ENCODE measurements around the gene SLC1A7. TPM values are rescaled to one million over a fixed set of nuclear protein-coding genes. Genes with fewer than 3 reads are reported as not detected.

The SLC1A7 gene
- total RNA-seq, 4 donors from 2014 or later: 4.7 to 12.8 (median 9.4) TPM; not detected in 1

GRCh38 chr1:53063744-53064515, 78.5 kb downstream of the SLC1A7 start:
- Histone ChIP-seq H3K4me1 (peaks cover 0 to 21% (median 5%) of the 10 kb centered on the region in 4 donors), H3K27me3 (peaks cover 0 to 14% of the 10 kb centered on the region in 2 donors), H3K4me3 (no peak overlapping the region), H3K9me3 (no peaks in the 10 kb centered on the region), H3K27ac (no peak overlapping the region), H3K36me3 (no peaks in the 10 kb centered on the region)
- no peak for TF ChIP-seq CTCF (IDR thresholded peaks at IDR 0.05)
- TF ChIP-seq POLR2A (IDR thresholded peaks at IDR 0.05): no peak
- DNase-seq: no peak

GRCh38 chr1:53062708-53063591, 79.5 kb downstream of the SLC1A7 start:
- Histone ChIP-seq H3K4me1 (peaks cover 0 to 21% (median 5%) of the 10 kb centered on the region in 4 donors), H3K27me3 (peaks cover 0 to 14% of the 10 kb centered on the region in 2 donors), H3K4me3 (peak overlapping the region; percentile 29 to 70 (median 45)), H3K36me3 (no peaks in the 10 kb centered on the region), H3K9me3 (no peaks in the 10 kb centered on the region), H3K27ac (peak overlapping the region in 1 of 4 donors; percentile 55)
- TF ChIP-seq CTCF (IDR thresholded peaks at IDR 0.05) (no peak), POLR2A (IDR thresholded peaks at IDR 0.05) (no peak)
- DNase-seq: peak in 2 of 3 donors; percentile 43 to 44

- Histone ChIP-seq H3K27ac (peak within 1 kb of the TSS; percentile 13 to 55 (median 31)), H3K4me3 (peak within 1 kb of the TSS; percentile 29 to 70 (median 45)), H3K4me1 (peaks cover 0 to 21% (median 5%) of the 10 kb centered on the region in 4 donors), H3K9me3 (no peaks in the 10 kb centered on the region), H3K36me3 (no peaks in the 10 kb centered on the region), H3K27me3 (peaks cover 0 to 14% of the 10 kb centered on the region in 2 donors)
- DNase-seq: peak in 2 of 3 donors; percentile 46 to 49
- no peak for TF ChIP-seq POLR2A (IDR thresholded peaks at IDR 0.05)
- no peak for TF ChIP-seq CTCF (IDR thresholded peaks at IDR 0.05)
Measured at GRCh38 chr1:53061859-53062707, 80.4 kb downstream of the SLC1A7 start, which contains the start of gene PODN. Gene PODN, plus strand, starts transcription at chr1:53062213. Its CDS starts 7,643 bp downstream, at chr1:53069856.

GRCh38 chr1:53061123-53061858, 81.1 kb downstream of the SLC1A7 start:
- peak in 2 of 3 donors; percentile 41 to 50 for DNase-seq
- Histone ChIP-seq H3K4me3 (peak overlapping the region; percentile 29 to 70 (median 45)), H3K9me3 (no peaks in the 10 kb centered on the region), H3K36me3 (no peaks in the 10 kb centered on the region), H3K4me1 (peaks cover 0 to 21% (median 5%) of the 10 kb centered on the region in 4 donors), H3K27ac (peak overlapping the region in 3 of 4 donors; percentile 17 to 55 (median 45)), H3K27me3 (peaks cover 0 to 14% of the 10 kb centered on the region in 2 donors)
- TF ChIP-seq POLR2A (IDR thresholded peaks at IDR 0.05) (no peak), CTCF (IDR thresholded peaks at IDR 0.05) (no peak)

All from Peyer's patch (tissue), 4 donors.